Spinal cord (tissue), 10 donors: ENCODE data around the gene CDH5. TPM values are rescaled to one million over a fixed set of nuclear protein-coding genes. Genes with fewer than 3 reads are reported as not detected.

Experiments
- DNase-seq, 6 donors: peaks; one replicate each; pipeline versions ENCODE4 v3.0.0 to v3.0.0-alpha.2; 2013 to 2015; ENCODE audit warnings: low spot score in 6 of 6, low read depth in 4 of 6
- H3K27ac ChIP-seq: one replicate; pipeline ENCODE4 v1.5.1; 2013; ENCODE audit warnings: low read depth, low read length, control low read depth
- H3K27me3 ChIP-seq: one replicate; pipeline ENCODE4 v1.6.1; 2013; ENCODE audit warnings: low read length; ENCODE audit not compliant: control insufficient read depth, insufficient read depth
- H3K36me3 ChIP-seq: one replicate; pipeline ENCODE4 v1.6.1; 2013; ENCODE audit warnings: low read length; ENCODE audit not compliant: control insufficient read depth, insufficient read depth
- H3K4me1 ChIP-seq: one replicate; pipeline ENCODE4 v1.6.1; 2013; ENCODE audit warnings: low read length; ENCODE audit not compliant: control insufficient read depth, insufficient read depth
- H3K4me3 ChIP-seq: one replicate; pipeline ENCODE4 v1.5.1; 2013; ENCODE audit warnings: low read depth, low read length, control low read depth
- H3K9me3 ChIP-seq: one replicate; pipeline ENCODE4 v1.6.1; 2013; ENCODE audit warnings: low read length; ENCODE audit not compliant: control insufficient read depth, insufficient read depth
- WGBS: methylation state at CpG from one replicate; pipeline ENCODE4 v1.1.5; 2013; ENCODE audit warnings: missing lambda C conversion rate; ENCODE audit not compliant: insufficient coverage; 5-methylcytosine and 5-hydroxymethylcytosine counted together
- polyA plus RNA-seq, 2 donors: library from polyadenylated mRNA; unstranded; fragments of 120-200 nt; gene quantifications; one replicate each; pipeline ENCODE4 v1.2.1, GENCODE V29; 2013; ENCODE audit not compliant: insufficient read length in 2 of 2
- total RNA-seq, 2 donors: library from RNA; depleted of rRNA in 1 of 2; stranded (reverse); fragments of 120-200 nt in 1 of 2; fragments of >200 nt in 1 of 2; gene quantifications; one replicate each; pipeline versions ENCODE4 v1.2.3 to v1.2.4, GENCODE V29; 2013 to 2014
- donor health status: healthy.

CDH5 gene
- total and polyA plus RNA-seq, 4 donors = 23.5 to 78.3 (median 35.3) TPM

DNA sequence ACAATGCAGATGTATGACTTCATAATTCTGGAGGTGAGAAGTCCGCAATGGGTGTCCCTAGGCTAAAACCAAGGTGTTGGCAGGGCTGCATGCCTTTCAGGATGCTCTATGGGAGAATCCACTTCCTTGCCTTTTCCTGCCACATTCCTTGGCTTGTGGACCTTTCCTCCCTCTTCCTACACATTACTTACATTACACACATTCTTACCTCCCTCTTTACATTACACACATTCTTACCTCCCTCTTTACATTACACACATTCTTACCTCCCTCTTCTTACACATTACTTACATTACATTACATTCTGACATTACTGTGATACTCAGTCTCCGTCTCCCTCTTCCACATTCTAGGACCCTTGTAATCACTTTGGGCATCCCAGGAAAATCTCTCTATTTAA lies 14.2 kb upstream of the CDH5 start:
- Histone ChIP-seq H3K4me3 (no peak overlapping the region), H3K9me3 (no peaks in the 10 kb centered on the region), H3K36me3 (no peaks in the 10 kb centered on the region), H3K27ac (no peak overlapping the region), H3K4me1 (peaks cover 11% of the 10 kb centered on the region), H3K27me3 (peaks cover 3% of the 10 kb centered on the region)
- 95% methylated on average over 2 of the region's 2 CpGs for WGBS
- no peak for DNase-seq

DNA sequence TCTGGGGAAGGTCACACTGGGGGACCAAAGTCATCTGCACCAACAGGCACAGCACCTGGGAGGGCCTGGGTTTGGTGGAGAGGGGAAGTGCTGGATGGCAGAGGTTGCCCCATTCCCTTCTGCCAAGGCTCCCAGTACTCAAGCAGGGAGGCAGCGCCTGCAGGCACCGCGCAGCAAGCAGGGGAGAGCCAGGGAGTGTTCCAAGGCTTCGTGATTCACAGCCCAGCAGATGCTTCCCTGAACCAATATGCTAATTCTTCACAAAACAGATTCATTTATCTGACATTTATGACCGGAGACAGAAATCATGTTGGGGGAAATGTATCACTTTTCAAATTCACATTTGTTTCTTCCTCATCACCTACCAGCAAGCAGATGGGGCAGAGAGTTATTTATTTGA lies 13.4 kb upstream of the CDH5 start:
- Histone ChIP-seq H3K4me1 (peaks cover 12% of the 10 kb centered on the region), H3K27me3 (peaks cover 3% of the 10 kb centered on the region), H3K27ac (no peak overlapping the region), H3K9me3 (no peaks in the 10 kb centered on the region), H3K4me3 (no peak overlapping the region), H3K36me3 (no peaks in the 10 kb centered on the region)
- WGBS = 90% methylated on average over 2 of the region's 5 CpGs
- DNase-seq = peak in 1 of 6 donors; percentile 34

DNA sequence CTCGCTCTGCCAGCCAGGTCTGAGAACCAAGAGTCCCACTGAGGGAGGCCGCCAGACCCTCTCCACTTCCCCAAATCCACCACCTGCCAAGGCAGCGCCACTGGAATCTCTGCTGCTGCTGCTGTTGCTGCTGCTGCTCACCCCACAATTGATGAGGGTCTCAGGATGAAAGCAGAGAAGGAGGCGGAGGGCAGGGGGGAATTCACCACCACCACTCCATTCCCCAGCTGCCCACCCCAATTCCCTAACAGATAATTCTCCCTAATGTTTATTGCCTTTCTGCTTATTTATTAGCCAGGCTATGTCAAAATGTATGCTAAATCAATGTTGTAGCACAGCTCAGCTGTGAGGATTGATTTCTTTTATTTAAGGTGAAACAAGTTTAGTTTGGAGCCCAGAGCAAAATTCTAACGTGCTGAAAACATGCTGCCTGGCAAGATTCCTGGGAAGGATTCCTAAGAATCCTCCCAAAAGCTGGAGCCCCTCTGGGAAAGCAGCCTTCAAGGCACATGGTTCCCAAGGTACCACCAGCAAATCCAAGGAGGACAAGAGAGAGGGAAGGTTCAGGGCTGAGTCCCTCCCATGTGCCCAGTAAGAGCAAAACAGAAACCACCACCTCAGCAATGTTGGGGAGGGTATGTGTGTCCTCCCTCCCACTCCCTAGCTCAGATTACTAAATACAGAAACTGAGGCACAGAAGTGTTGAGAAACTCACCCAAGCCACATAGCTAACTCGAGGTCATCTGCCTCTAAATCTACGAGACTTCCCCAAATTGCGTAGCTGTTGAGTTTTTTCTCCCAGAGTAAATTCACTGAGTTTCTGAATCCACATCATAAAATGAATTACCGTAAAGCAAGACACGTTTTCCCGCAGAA lies 12.2 kb upstream of the CDH5 start:
- Histone ChIP-seq H3K27ac (no peak overlapping the region), H3K4me1 (peaks cover 13% of the 10 kb centered on the region), H3K27me3 (peaks cover 3% of the 10 kb centered on the region), H3K9me3 (no peaks in the 10 kb centered on the region), H3K36me3 (no peaks in the 10 kb centered on the region), H3K4me3 (no peak overlapping the region)
- peak in 2 of 6 donors; percentile 60 to 62 for DNase-seq
- 21% methylated on average over 4 of the region's 11 CpGs for WGBS

DNA sequence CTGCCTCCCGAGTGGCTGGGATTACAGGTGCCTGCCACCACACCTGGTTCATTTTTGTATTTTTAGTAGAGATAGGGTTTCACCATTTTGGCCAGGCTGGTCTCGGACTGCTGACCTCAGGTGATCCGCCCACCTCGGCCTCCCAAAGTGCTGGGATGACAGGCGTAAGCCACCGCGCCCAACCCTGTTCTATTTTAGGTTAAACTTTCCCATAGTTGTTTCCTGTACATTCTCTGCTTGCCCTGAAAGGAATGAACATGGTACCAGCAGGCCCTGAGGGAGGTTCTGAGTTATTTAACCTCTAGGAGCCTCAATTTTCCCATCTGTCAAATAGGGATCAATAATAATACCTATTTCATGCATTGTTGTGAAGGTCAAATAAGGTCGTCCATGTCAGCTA lies 11.0 kb upstream of the CDH5 start:
- DNase-seq = no peak
- H3K4me1 ChIP-seq = peaks cover 18% of the 10 kb centered on the region
- H3K36me3 ChIP-seq = no peaks in the 10 kb centered on the region
- H3K4me3 ChIP-seq = no peak overlapping the region
- H3K27ac ChIP-seq = no peak overlapping the region
- peaks cover 3% of the 10 kb centered on the region for H3K27me3 ChIP-seq
- 96% methylated on average over 6 of the region's 8 CpGs for WGBS
- H3K9me3 ChIP-seq = no peaks in the 10 kb centered on the region

DNA sequence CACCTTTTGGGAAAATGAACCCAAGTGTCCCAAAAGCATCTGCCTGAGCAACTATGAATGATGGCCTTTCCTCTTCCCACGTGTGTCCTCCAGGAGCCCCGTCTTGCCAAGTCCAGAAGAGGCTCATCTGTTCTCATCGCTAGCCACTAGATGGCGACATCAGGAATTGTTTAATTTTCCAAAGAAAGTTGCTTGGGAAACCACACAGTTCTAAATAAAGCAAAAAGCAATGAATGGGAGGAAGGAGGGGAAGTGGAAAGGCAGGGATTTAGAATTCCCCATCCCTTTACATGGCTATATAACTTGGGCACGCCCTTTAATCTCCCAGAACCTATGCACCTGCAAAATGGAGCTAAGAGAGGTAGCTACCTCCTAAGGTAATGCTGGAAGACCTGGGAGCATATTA lies 9.0 kb upstream of the CDH5 start:
- Histone ChIP-seq H3K4me1 (peaks cover 22% of the 10 kb centered on the region), H3K27ac (no peak overlapping the region), H3K27me3 (peaks cover 5% of the 10 kb centered on the region), H3K36me3 (no peaks in the 10 kb centered on the region), H3K9me3 (no peaks in the 10 kb centered on the region), H3K4me3 (no peak overlapping the region)
- DNase-seq = peak in 5 of 6 donors; percentile 57 to 91 (median 61)
- 0% methylated on average over 2 of the region's 5 CpGs for WGBS

DNA sequence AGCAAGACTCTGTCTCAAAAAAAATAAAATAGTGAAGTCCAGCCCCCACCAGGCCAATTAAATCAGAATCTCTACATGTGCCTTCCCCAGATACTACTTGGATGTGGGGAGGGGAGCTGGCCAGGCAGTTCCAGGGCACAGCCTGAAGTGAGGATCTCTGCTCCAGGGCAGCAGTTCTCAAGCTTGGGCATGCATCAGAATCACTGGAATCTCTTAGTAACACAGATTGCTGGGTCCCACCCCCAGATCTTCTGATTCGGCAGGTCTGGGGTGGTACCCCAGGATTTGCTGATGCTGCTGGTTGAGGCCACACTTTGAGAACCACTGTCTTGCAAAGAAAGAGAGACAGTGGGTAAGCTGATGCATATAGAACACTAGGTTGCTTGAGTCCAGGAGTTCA lies 8.3 kb upstream of the CDH5 start:
- H3K9me3 ChIP-seq = no peaks in the 10 kb centered on the region
- peaks cover 5% of the 10 kb centered on the region for H3K27me3 ChIP-seq
- H3K36me3 ChIP-seq = no peaks in the 10 kb centered on the region
- no peak for DNase-seq
- no peak overlapping the region for H3K4me3 ChIP-seq
- whole genome bisulfite sequencing = 78% methylated on average over 1 of the region's 1 CpG
- H3K4me1 ChIP-seq = peaks cover 25% of the 10 kb centered on the region
- no peak overlapping the region for H3K27ac ChIP-seq

DNA sequence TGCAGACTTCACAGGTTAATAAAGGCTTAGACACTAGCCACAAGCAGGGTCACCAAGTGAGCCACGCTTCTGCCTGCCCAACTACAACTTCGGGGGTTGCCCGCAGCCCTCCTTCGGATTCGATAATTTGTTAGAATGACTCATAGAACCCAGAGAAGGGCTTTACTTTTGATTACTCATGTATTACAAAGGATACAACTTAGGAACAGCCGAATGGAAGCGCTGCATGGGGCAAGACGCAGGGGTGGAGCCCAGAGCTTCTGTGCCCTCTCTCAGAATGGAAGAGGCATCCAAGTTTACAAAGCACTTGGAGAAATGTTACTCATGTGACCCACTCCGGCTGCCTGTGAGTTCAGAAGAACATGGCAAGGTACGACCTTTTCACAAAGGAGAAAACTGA lies 7.5 kb upstream of the CDH5 start:
- Histone ChIP-seq H3K36me3 (no peaks in the 10 kb centered on the region), H3K27ac (no peak overlapping the region), H3K4me1 (peaks cover 25% of the 10 kb centered on the region), H3K27me3 (peaks cover 5% of the 10 kb centered on the region), H3K9me3 (no peaks in the 10 kb centered on the region), H3K4me3 (no peak overlapping the region)
- DNase-seq = no peak
- 78% methylated on average over 10 of the region's 10 CpGs for WGBS

DNA sequence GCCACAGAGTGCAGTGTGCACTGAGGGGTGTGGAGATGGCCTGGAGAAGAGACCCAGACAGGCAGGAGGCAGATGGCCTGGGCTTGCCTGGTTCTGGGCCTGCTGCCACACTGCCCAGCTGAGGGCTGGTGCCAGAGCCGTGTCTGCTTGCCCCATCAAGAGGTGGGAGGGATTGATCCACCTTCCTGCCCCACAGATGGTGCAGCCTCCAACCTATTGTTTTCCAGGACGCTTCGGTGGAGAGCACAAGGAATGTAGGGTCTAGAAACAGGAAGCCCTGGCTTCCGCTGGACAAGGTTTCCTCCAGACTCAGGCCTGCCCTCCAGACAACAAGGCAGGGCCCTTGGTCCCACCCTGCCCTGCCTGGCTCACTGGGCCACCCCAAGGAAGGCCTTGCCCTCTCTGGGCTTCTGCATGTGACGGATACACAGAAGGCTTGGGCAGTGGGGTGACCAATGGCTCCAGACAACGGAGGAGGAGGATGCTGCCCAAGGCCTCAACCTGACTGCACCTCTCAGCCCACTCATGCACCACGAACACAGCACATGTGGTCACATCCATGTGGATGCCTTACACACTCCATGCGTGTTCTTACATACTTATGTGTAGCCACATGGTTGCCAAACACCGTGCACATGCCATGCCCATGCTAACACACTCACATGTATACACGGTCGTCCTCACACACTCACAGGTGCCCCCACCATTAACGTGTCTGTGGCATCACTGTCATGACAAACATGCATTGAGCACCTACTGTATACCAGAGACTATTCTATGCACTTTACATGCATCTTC lies 6.5 kb upstream of the CDH5 start:
- Histone ChIP-seq H3K9me3 (no peaks in the 10 kb centered on the region), H3K27ac (peak overlapping the region; percentile 15)
- WGBS = 79% methylated on average over 12 of the region's 12 CpGs

DNA sequence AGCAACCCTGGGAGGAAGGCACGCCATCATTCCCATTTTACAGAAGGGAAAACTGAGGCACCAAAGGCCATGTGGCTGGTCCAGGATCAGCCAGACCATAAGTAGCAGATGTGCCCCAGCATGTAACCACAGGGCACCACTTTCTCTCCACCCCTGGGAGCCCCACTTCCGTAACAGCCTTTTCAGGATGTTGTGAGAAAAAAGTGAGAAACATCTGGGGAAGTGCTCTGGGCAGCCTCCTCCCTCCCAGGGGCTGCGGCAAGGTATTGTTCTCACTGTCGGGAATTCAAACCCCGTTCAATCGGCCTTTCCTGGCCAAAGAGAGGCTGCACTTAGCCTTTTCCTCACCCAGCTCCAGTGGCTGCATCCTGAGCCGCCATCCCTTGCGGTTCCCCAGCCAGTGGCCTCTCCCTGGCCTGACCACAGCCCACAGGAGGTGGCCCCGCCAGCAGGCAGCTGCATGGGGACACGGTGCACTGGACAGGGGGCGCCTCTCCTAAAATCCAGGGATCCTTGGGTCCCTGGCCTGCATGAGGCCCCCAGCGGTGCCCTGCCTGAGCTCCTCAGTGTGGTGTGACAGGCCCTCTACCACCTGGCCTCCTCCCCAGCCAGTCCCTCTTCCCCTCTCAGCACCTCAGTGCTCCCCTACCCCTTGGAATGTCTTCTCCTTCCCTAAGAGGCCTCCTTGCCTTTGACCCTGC lies 5.7 kb upstream of the CDH5 start:
- H3K27me3 ChIP-seq = peaks cover 5% of the 10 kb centered on the region
- H3K27ac ChIP-seq = peak overlapping the region; percentile 40
- no peak for DNase-seq
- 55% methylated on average over 12 of the region's 12 CpGs for WGBS
- no peaks in the 10 kb centered on the region for H3K36me3 ChIP-seq
- peaks cover 41% of the 10 kb centered on the region for H3K4me1 ChIP-seq
- H3K4me3 ChIP-seq = no peak overlapping the region
- no peaks in the 10 kb centered on the region for H3K9me3 ChIP-seq

More for the DNA sequence above, 6.5 kb upstream of the CDH5 start:
- Histone ChIP-seq H3K36me3 (no peaks in the 10 kb centered on the region), H3K4me3 (no peak overlapping the region), H3K27me3 (peaks cover 5% of the 10 kb centered on the region), H3K4me1 (peaks cover 34% of the 10 kb centered on the region)
- no peak for DNase-seq
